ENCODE measurements around the gene NALCN.

GRCh38 chr13:101382701-101383100 lies 33.6 kb downstream of the NALCN start:
- no peak for TF ChIP-seq GATA2 (IDR thresholded peaks at IDR 0.05; ENCODE audit: low read depth, low read length)
- TF ChIP-seq GATA3 (IDR thresholded peaks at IDR 0.05; ENCODE audit: low read depth, low read length), result no peak
